ENCODE measurements around the gene FRS3. TPM values are rescaled to one million over a fixed set of nuclear protein-coding genes. Genes with fewer than 3 reads are reported as not detected.

Gene FRS3
- total RNA-seq, 1 experiment from 2014 or later, result 3.0 TPM

- TF ChIP-seq POLR2AphosphoS5 (IDR thresholded peaks at IDR 0.05; ENCODE audit: low read depth, low read length) (no peak), CTCF (IDR thresholded peaks at IDR 0.05) (no peak), REST (IDR thresholded peaks at IDR 0.05; ENCODE audit: insufficient read depth in 1 of 2, low read depth in 2 of 2, low read length in 1 of 2) (no peak), TCF7L2 (IDR thresholded peaks at IDR 0.05; ENCODE audit: low read depth, low read length) (no peak), SIN3A (IDR thresholded peaks at IDR 0.05; ENCODE audit: borderline replicate concordance, insufficient read depth, low read depth, low read length) (no peak)
- intact Hi-C loops (cut with micrococcal nuclease; ENCODE audit: unreplicated experiment) (no loop called here), in situ Hi-C loops (cut with HindIII; ENCODE audit: low pct_unique_long_range_greater_than_20kb, low sequenced_read_pairs) (no loop called here)
- Histone ChIP-seq H3K27me3 (ENCODE audit: control insufficient read depth, insufficient read depth, low read length) (no peaks in the 10 kb centered on the region), H3K36me3 (ENCODE audit: control insufficient read depth, insufficient read depth, low read length) (peaks cover under 1% of the 10 kb centered on the region; the same call in 1 of the 2 replicates), H3K9me3 (ENCODE audit: control insufficient read depth, insufficient read depth, low read depth, low read length) (no peaks in the 10 kb centered on the region), H3K4me3 (ENCODE audit: low read depth in 2 of 2, low read length in 2 of 2) (no peak overlapping the region), H3K4me1 (ENCODE audit: control insufficient read depth, insufficient read depth, low read length) (peaks cover 8% of the 10 kb centered on the region), H3K27ac (ENCODE audit: low read length) (no peak overlapping the region)
- ChIA-PET POLR2A (no interaction called here), CTCF (interaction anchor here (0.6 kb wide), 1 partner anchor 73 kb away, joined by 3 read pairs; no protein-coding TSS in a partner anchor)
- ATAC-seq (no peak), DNase-seq (ENCODE audit: low read depth, low spot score) (no peak)
- BruUV-seq (replicated peaks), result no TSS peak
These were observed 9.2 kb downstream of the FRS3 start for GRCh38 chr6:41770381-41771057.

GRCh38 chr6:41769376-41769775, 10.3 kb downstream of the FRS3 start:
- in situ Hi-C loops (cut with HindIII; ENCODE audit: low pct_unique_long_range_greater_than_20kb, low sequenced_read_pairs) (no loop called here), intact Hi-C loops (cut with micrococcal nuclease; ENCODE audit: unreplicated experiment) (no loop called here)
- no peaks in the 10 kb centered on the region for H3K36me3 ChIP-seq (ENCODE audit: control insufficient read depth, insufficient read depth, low read length)
- ChIA-PET POLR2A (no interaction called here), CTCF (no interaction called here)
- no TSS peak for BruUV-seq (replicated peaks)
- ATAC-seq, result no peak
- no peak overlapping the region for H3K27ac ChIP-seq (ENCODE audit: low read length)
- no peak for DNase-seq (ENCODE audit: low read depth, low spot score)
- TF ChIP-seq SIN3A (IDR thresholded peaks at IDR 0.05; ENCODE audit: borderline replicate concordance, insufficient read depth, low read depth, low read length) (no peak), POLR2AphosphoS5 (IDR thresholded peaks at IDR 0.05; ENCODE audit: low read depth, low read length) (no peak), TCF7L2 (IDR thresholded peaks at IDR 0.05; ENCODE audit: low read depth, low read length) (no peak), CTCF (IDR thresholded peaks at IDR 0.05) (no peak), REST (IDR thresholded peaks at IDR 0.05; ENCODE audit: insufficient read depth in 1 of 2, low read depth in 2 of 2, low read length in 1 of 2) (no peak)
- H3K9me3 ChIP-seq (ENCODE audit: control insufficient read depth, insufficient read depth, low read depth, low read length), result no peaks in the 10 kb centered on the region
- peaks cover 8% of the 10 kb centered on the region for H3K4me1 ChIP-seq (ENCODE audit: control insufficient read depth, insufficient read depth, low read length)
- no peaks in the 10 kb centered on the region for H3K27me3 ChIP-seq (ENCODE audit: control insufficient read depth, insufficient read depth, low read length)
- no peak overlapping the region for H3K4me3 ChIP-seq (ENCODE audit: low read depth in 2 of 2, low read length in 2 of 2)
